ENCODE measurements around the gene JAKMIP1.

DNA sequence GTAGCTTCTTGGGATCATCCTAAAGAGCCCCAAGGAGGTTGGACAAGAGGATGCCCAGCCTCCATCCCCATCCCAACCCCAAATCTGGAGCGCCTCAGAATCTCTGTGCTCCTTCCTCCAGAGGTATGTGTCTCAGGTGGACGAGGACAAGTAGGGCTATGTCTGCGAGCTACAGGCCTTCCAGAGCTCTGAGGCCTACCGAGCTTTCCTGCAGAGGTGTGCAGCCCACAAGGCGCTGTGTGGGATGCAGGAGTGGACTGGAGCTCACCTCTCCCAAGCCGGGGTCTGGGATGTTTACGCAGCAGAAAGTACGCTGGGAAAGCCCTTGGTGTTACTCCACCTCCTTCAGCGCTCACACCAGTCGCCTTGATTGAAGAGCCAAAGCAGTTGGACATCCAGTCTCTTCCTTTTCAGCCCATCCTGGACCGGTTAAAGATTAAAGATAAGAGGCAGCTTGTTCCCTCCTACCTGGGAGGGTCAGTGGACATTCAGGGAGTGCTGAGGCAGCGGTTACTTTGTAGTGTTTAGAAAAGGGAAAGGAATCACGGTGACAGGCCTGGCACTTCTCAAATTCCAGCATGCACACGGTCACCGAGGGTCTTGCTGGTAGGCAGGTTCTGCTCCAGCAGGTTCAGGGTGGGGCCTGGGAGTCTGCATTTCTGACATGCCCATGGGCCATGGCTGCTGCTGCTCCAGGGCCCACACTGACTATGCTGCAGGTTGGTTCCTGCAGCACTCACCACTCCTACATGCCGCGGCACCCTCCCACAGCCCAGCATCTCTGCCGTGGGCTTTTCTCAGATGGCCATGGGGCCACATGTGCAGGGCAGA lies 29.5 kb upstream of the JAKMIP1 start:
- TF ChIP-seq CTCF (IDR thresholded peaks at IDR 0.05; ENCODE audit: poor library complexity, severe bottlenecking) (no peak), REST (IDR thresholded peaks at IDR 0.05; ENCODE audit: borderline replicate concordance) (no peak), POLR2AphosphoS5 (IDR thresholded peaks at IDR 0.05) (no peak), EZH2 (IDR thresholded peaks at IDR 0.05; ENCODE audit: borderline replicate concordance, insufficient read depth, low read length, poor library complexity, severe bottlenecking) (no peak), SMC3 (conservative IDR thresholded peaks at IDR 0.05; ENCODE audit: poor library complexity) (no peak), EP300 (conservative IDR thresholded peaks at IDR 0.05; ENCODE audit: poor library complexity, severe bottlenecking) (no peak)

All from neural cell (in vitro differentiated cells).